DOHH2 (cell line): ENCODE results near the gene ZSCAN21.

Experiments
- H3F3A ChIP-seq: fragments of 200-600 bp; sonication (generic), shearing (Covaris generic); 2 replicates; pipeline ENCODE4 v1.6.0; 2016; ENCODE audit warnings: antibody characterized with exemption, mild to moderate bottlenecking; ENCODE audit not compliant: control insufficient read depth, insufficient read depth
- H3K27ac ChIP-seq: fragments of 200-600 bp; sonication (generic); 2 replicates; pipeline ENCODE4 v1.5.1; 2014; ENCODE audit warnings: low read depth, mild to moderate bottlenecking, low read length, moderate library complexity
- H3K27me3 ChIP-seq: fragments of 200-600 bp; sonication (generic); 2 replicates; pipeline ENCODE4 v1.6.1; 2014; ENCODE audit warnings: mild to moderate bottlenecking, low read length, mixed read lengths; ENCODE audit not compliant: control insufficient read depth
- H3K36me3 ChIP-seq: fragments of 200-600 bp; sonication (generic); 2 replicates; pipeline ENCODE4 v1.6.1; 2014; ENCODE audit warnings: mild to moderate bottlenecking, low read length, moderate library complexity, mixed read lengths; ENCODE audit not compliant: control insufficient read depth
- H3K4me1 ChIP-seq: fragments of 200-600 bp; sonication (generic); 2 replicates; pipeline ENCODE4 v1.6.1; 2014; ENCODE audit warnings: mild to moderate bottlenecking, low read length, mixed read lengths; ENCODE audit not compliant: control insufficient read depth
- H3K4me2 ChIP-seq: fragments of 200-600 bp; sonication (generic); 2 replicates; pipeline ENCODE4 v1.6.0; 2014; ENCODE audit warnings: mild to moderate bottlenecking, low read length, moderate library complexity
- H3K4me3 ChIP-seq: fragments of 200-600 bp; sonication (generic); 2 replicates; pipeline ENCODE4 v1.5.1; 2014; ENCODE audit warnings: mild to moderate bottlenecking, low read length, mixed read lengths
- H3K79me2 ChIP-seq: fragments of 200-600 bp; sonication (generic); 2 replicates; pipeline ENCODE4 v1.6.1; 2014; ENCODE audit warnings: mild to moderate bottlenecking, low read length, mixed read lengths; ENCODE audit not compliant: control insufficient read depth
- H3K9me2 ChIP-seq: fragments of 200-600 bp; sonication (generic); replicated peaks from 2 replicates; pipeline ENCODE4 v1.6.1; 2014; ENCODE audit warnings: mild to moderate bottlenecking, low read length, mixed read lengths; ENCODE audit not compliant: control insufficient read depth
- H3K9me3 ChIP-seq: fragments of 200-600 bp; sonication (generic); 2 replicates; pipeline ENCODE4 v1.6.1; 2014; ENCODE audit warnings: antibody characterized with exemption, low read length, mixed read lengths; ENCODE audit not compliant: control insufficient read depth, insufficient read depth
- H4K20me1 ChIP-seq: fragments of 200-600 bp; sonication (generic); 2 replicates; pipeline ENCODE4 v1.6.0; 2014; ENCODE audit warnings: low read depth, mild to moderate bottlenecking, antibody characterized with exemption, low read length, moderate library complexity; ENCODE audit not compliant: control insufficient read depth, insufficient read depth
- EZH2phosphoT487 ChIP-seq: fragments of 200-600 bp; sonication (generic); IDR thresholded peaks from 2 replicates; pipeline ENCODE4 v1.6.1; 2017; ENCODE audit warnings: borderline replicate concordance, mild to moderate bottlenecking, antibody characterized with exemption, low read length, moderate library complexity, mixed read lengths
- TF ChIP-seq, protein P1 (sequence below): fragments of 200-600 bp; sonication (generic); IDR thresholded peaks from one replicate; pipeline ENCODE4 v1.5.1; 2014; ENCODE audit warnings: antibody characterized with exemption, mild to moderate bottlenecking, low read depth, low read length; ENCODE audit not compliant: poor library complexity, severe bottlenecking

Gene ZSCAN21

DNA sequence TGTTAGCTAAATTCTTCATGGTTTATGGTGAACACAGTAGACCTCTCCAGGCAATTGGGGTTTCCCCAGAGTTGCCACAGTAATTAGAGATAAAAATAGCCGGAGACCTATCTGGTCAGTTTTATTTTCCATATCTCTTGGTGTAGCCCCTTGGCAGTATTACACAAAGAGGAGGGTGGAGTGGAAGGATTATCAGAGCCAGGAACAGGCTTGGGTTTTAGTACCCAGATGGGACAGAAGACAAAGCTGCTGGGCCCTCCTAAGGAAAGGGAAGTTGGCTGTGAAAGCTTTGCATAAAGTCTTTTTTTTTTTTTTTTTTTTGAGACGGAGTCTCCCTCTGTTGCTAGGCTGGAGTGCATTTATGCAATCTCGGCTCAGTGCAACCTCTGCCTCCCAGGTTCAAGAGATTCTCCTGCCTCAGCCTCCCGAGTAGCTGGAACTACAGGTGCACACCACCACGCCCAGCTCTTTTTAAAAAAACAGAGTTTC is 9.7 kb downstream of the ZSCAN21 start:
- H4K20me1 ChIP-seq = no peaks in the 10 kb centered on the region
- no peaks in the 10 kb centered on the region for H3K9me2 ChIP-seq
- H3K4me3 ChIP-seq = no peak overlapping the region
- no peaks in the 10 kb centered on the region for H3K9me3 ChIP-seq
- H3K79me2 ChIP-seq = no peaks in the 10 kb centered on the region
- TF ChIP-seq, protein P1, sequence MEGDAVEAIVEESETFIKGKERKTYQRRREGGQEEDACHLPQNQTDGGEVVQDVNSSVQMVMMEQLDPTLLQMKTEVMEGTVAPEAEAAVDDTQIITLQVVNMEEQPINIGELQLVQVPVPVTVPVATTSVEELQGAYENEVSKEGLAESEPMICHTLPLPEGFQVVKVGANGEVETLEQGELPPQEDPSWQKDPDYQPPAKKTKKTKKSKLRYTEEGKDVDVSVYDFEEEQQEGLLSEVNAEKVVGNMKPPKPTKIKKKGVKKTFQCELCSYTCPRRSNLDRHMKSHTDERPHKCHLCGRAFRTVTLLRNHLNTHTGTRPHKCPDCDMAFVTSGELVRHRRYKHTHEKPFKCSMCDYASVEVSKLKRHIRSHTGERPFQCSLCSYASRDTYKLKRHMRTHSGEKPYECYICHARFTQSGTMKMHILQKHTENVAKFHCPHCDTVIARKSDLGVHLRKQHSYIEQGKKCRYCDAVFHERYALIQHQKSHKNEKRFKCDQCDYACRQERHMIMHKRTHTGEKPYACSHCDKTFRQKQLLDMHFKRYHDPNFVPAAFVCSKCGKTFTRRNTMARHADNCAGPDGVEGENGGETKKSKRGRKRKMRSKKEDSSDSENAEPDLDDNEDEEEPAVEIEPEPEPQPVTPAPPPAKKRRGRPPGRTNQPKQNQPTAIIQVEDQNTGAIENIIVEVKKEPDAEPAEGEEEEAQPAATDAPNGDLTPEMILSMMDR = no peak
- no peak for TF ChIP-seq EZH2phosphoT487
- H3F3A ChIP-seq = no peaks in the 10 kb centered on the region
- H3K36me3 ChIP-seq = peaks cover 10% of the 10 kb centered on the region
- H3K4me1 ChIP-seq = peaks cover 11% of the 10 kb centered on the region
- H3K27ac ChIP-seq = no peak overlapping the region
- H3K4me2 ChIP-seq = peak overlapping the region; percentile 31
- no peaks in the 10 kb centered on the region for H3K27me3 ChIP-seq

DNA sequence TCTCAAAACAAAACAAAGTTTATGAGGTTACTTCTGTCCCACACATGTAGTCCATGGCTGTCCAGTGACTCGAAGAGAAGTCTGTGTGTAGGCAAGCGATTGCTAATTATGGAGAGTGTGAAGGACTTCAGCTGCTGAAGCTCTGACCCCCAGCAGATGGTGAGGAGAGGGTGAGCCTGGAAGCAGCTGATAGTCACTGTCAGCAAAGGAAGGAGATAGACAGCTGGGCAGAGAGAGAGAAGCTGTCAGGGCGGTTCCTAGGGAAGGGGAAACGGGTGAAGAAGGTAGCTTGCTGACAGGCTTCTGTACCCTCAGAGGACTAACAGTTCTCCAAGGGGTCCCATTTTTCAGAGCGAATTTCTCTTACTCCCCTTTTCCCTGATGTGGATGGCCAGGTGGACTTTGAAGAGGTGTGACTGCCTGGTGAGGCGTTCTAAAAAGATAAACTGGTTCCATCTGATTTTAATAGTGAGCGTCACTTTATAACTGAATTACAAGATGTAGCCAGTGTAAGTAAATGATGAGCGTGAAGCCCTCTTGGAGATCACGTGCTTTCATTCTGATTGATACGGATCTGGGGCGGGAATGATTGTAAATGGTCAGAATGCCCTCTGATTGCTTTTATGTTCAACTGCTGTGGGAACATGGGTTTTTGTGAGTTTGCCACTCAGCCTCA is 12.1 kb downstream of the ZSCAN21 start:
- Histone ChIP-seq H3F3A (no peaks in the 10 kb centered on the region), H3K27me3 (no peaks in the 10 kb centered on the region), H3K36me3 (peaks cover 17% of the 10 kb centered on the region), H3K79me2 (no peaks in the 10 kb centered on the region), H3K9me3 (no peaks in the 10 kb centered on the region), H3K27ac (no peak overlapping the region), H3K4me1 (peaks cover 11% of the 10 kb centered on the region), H4K20me1 (no peaks in the 10 kb centered on the region), H3K4me3 (no peak overlapping the region), H3K9me2 (no peaks in the 10 kb centered on the region), H3K4me2 (no peak overlapping the region)
- TF ChIP-seq, protein P1 = no peak
- TF ChIP-seq EZH2phosphoT487 = no peak

DNA sequence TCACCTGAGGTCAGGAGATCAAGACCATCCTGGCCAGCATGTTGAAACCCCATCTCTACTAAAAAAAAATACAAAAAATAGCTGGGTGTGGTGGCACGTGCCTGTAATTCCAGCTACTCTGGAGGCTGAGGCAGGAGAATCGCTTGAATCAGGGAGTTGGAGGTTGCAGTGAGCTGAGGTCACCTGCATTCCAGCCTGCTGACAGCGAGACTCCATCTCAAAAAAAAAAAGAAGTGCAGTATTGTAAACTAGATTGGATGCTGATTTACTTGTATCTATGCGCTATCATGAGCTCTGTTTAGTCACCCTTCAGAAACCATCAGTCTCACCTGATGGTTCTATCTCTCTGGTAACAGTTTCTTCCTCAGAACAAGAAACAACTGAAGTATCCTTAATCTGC is 13.8 kb downstream of the ZSCAN21 start:
- no peaks in the 10 kb centered on the region for H4K20me1 ChIP-seq
- TF ChIP-seq EZH2phosphoT487 = no peak
- TF ChIP-seq, protein P1 = no peak
- H3K4me1 ChIP-seq = peaks cover 11% of the 10 kb centered on the region
- peaks cover 17% of the 10 kb centered on the region for H3K36me3 ChIP-seq
- no peaks in the 10 kb centered on the region for H3F3A ChIP-seq
- H3K4me2 ChIP-seq = no peak overlapping the region
- H3K79me2 ChIP-seq = no peaks in the 10 kb centered on the region
- no peak overlapping the region for H3K27ac ChIP-seq
- no peaks in the 10 kb centered on the region for H3K9me3 ChIP-seq
- no peaks in the 10 kb centered on the region for H3K27me3 ChIP-seq
- no peaks in the 10 kb centered on the region for H3K9me2 ChIP-seq
- no peak overlapping the region for H3K4me3 ChIP-seq
